H9 (cell line): ENCODE measurements around the gene PPFIA2. TPM values are rescaled to one million over a fixed set of nuclear protein-coding genes. Genes with fewer than 3 reads are reported as not detected.

Experiments used
- DNase-seq: peaks from one replicate; pipeline ENCODE4 v3.0.0-alpha.2; 2017
- H2AFZ ChIP-seq: one replicate; pipeline ENCODE4 v1.6.1; 2013; ENCODE audit warnings: mild to moderate bottlenecking, low read length, control low read depth, moderate library complexity
- H2AK5ac ChIP-seq: 2 replicates; pipeline ENCODE4 v1.6.1; 2013; ENCODE audit warnings: low read length, control low read depth, mixed read lengths; ENCODE audit not compliant: insufficient read length
- H2BK120ac ChIP-seq: one replicate; pipeline ENCODE4 v1.6.1; 2013; ENCODE audit warnings: low read depth, mild to moderate bottlenecking, low read length, control low read depth, inconsistent platforms; ENCODE audit not compliant: poor library complexity, severe bottlenecking
- H2BK12ac ChIP-seq: 2 replicates; pipeline ENCODE4 v1.6.1; 2013; ENCODE audit warnings: low read length, control low read depth, mixed read lengths, low read depth; ENCODE audit not compliant: insufficient read length
- H2BK15ac ChIP-seq: 2 replicates; pipeline ENCODE4 v1.6.1; 2013; ENCODE audit warnings: low read depth, low read length, control low read depth
- H2BK20ac ChIP-seq: one replicate; pipeline ENCODE4 v1.6.1; 2013; ENCODE audit warnings: low read depth, mild to moderate bottlenecking, low read length, control low read depth, inconsistent platforms; ENCODE audit not compliant: poor library complexity, severe bottlenecking
- H2BK5ac ChIP-seq: 2 replicates; pipeline ENCODE4 v1.6.1; 2013; ENCODE audit warnings: low read length, control low read depth, mixed read lengths; ENCODE audit not compliant: insufficient read length
- H3K14ac ChIP-seq: 2 replicates; pipeline ENCODE4 v1.6.1; 2013; ENCODE audit warnings: low read length, control low read depth; ENCODE audit not compliant: insufficient read depth
- H3K18ac ChIP-seq: 2 replicates; pipeline ENCODE4 v1.6.1; 2013; ENCODE audit warnings: low read depth, mild to moderate bottlenecking, mixed read lengths, low read length, control low read depth; ENCODE audit not compliant: insufficient read length
- H3K23ac ChIP-seq: 2 replicates; pipeline ENCODE4 v1.6.1; 2013; ENCODE audit warnings: low read length, control low read depth, mixed read lengths, low read depth; ENCODE audit not compliant: insufficient read length
- H3K23me2 ChIP-seq: 2 replicates; pipeline ENCODE4 v1.6.1; 2013; ENCODE audit warnings: low read depth, mild to moderate bottlenecking, mixed read lengths, low read length, control low read depth; ENCODE audit not compliant: insufficient read length, poor library complexity, severe bottlenecking
- H3K27ac ChIP-seq: 2 replicates; pipeline ENCODE4 v1.5.1; 2013; ENCODE audit warnings: low read length, control low read depth, mixed read lengths, low read depth; ENCODE audit not compliant: insufficient read length
- H3K27me3 ChIP-seq: 2 replicates; pipeline ENCODE4 v1.6.1; 2013; ENCODE audit warnings: low read length, control low read depth, inconsistent platforms; ENCODE audit not compliant: insufficient read depth
- H3K4ac ChIP-seq: 2 replicates; pipeline ENCODE4 v1.6.1; 2013; ENCODE audit warnings: low read depth, mild to moderate bottlenecking, control low read depth, inconsistent platforms, low read length, moderate library complexity
- H3K4me1 ChIP-seq: 2 replicates; pipeline ENCODE4 v1.6.1; 2013; ENCODE audit warnings: low read length, control low read depth, inconsistent platforms; ENCODE audit not compliant: insufficient read depth
- H3K4me2 ChIP-seq: 2 replicates; pipeline ENCODE4 v1.6.1; 2013; ENCODE audit warnings: low read length, control low read depth, mixed read lengths; ENCODE audit not compliant: insufficient read length, insufficient read depth
- H3K56ac ChIP-seq: 2 replicates; pipeline ENCODE4 v1.6.1; 2013; ENCODE audit warnings: low read depth, mild to moderate bottlenecking, mixed read lengths, low read length, control low read depth; ENCODE audit not compliant: insufficient read length
- H3K79me1 ChIP-seq: 2 replicates; pipeline ENCODE4 v1.6.1; 2013; ENCODE audit warnings: low read depth, mild to moderate bottlenecking, moderate library complexity, low read length, control low read depth, inconsistent platforms; ENCODE audit not compliant: insufficient read depth, poor library complexity, severe bottlenecking
- H3K79me2 ChIP-seq: 2 replicates; pipeline ENCODE4 v1.6.1; 2013; ENCODE audit warnings: low read length, control low read depth, inconsistent platforms; ENCODE audit not compliant: insufficient read depth
- H3K9ac ChIP-seq: 2 replicates; pipeline ENCODE4 v1.6.1; 2013; ENCODE audit warnings: low read length, control low read depth, mixed read lengths; ENCODE audit not compliant: insufficient read length; ENCODE audit errors: extremely low read depth
- H3K9me3 ChIP-seq: one replicate; pipeline ENCODE4 v1.6.1; 2013; ENCODE audit warnings: low read depth, low read length, inconsistent platforms; ENCODE audit not compliant: control insufficient read depth
- H3T11ph ChIP-seq: one replicate; pipeline ENCODE4 v1.6.1; 2013; ENCODE audit warnings: mild to moderate bottlenecking, low read length, control low read depth, inconsistent platforms
- H4K20me1 ChIP-seq: one replicate; pipeline ENCODE4 v1.6.1; 2013; ENCODE audit not compliant: control insufficient read depth, insufficient read length, insufficient read depth
- H4K5ac ChIP-seq: 2 replicates; pipeline ENCODE4 v1.6.1; 2013; ENCODE audit warnings: low read depth, mild to moderate bottlenecking, mixed read lengths, low read length, control low read depth; ENCODE audit not compliant: insufficient read length
- H4K8ac ChIP-seq: replicated peaks from 2 replicates; pipeline ENCODE4 v1.6.1; 2013; ENCODE audit warnings: low read length, control low read depth, mixed read lengths, low read depth; ENCODE audit not compliant: insufficient read length
- H4K91ac ChIP-seq: 2 replicates; pipeline ENCODE4 v1.6.1; 2013; ENCODE audit warnings: low read depth, mild to moderate bottlenecking, moderate library complexity, mixed read lengths, low read length, control low read depth; ENCODE audit not compliant: insufficient read length
- H3K27ac Mint-ChIP-seq, 3 experiments: 2 replicates in 2 of 3; 3 replicates in 1 of 3; pipeline ENCODE4 v1.8.0; 2020 to 2021; ENCODE audit warnings: mixed read lengths in 3 of 3, mild to moderate bottlenecking in 1 of 3, moderate library complexity in 1 of 3
- H3K27me3 Mint-ChIP-seq: 2 replicates; pipeline ENCODE4 v1.8.0; 2021; ENCODE audit warnings: low read depth, mild to moderate bottlenecking, moderate library complexity, mixed read lengths
- H3K36me3 Mint-ChIP-seq, 3 experiments: 2 replicates in 2 of 3; 3 replicates in 1 of 3; pipeline ENCODE4 v1.8.0; 2020 to 2021; ENCODE audit warnings: low read depth in 3 of 3, mixed read lengths in 3 of 3; ENCODE audit not compliant: insufficient read depth in 1 of 3
- H3K4me1 Mint-ChIP-seq, 2 experiments: 2 replicates each; pipeline ENCODE4 v1.8.0; 2020; ENCODE audit warnings: mixed read lengths in 2 of 2
- H3K4me3 Mint-ChIP-seq, 2 experiments: 2 replicates in 1 of 2; 3 replicates in 1 of 2; pipeline ENCODE4 v1.8.0; 2020 to 2021; ENCODE audit warnings: mild to moderate bottlenecking in 2 of 2, mixed read lengths in 2 of 2, moderate library complexity in 1 of 2
- H3K9me3 Mint-ChIP-seq, 2 experiments: 2 replicates in 1 of 2; 3 replicates in 1 of 2; pipeline ENCODE4 v1.8.0; 2020; ENCODE audit warnings: mild to moderate bottlenecking in 2 of 2, mixed read lengths in 2 of 2, moderate library complexity in 1 of 2
- WGBS: extraction: QIAGEN DNeasy Blood & Tissue Kit; methylation state at CpG from one replicate; pipeline ENCODE4 v1.1.7; 2013; ENCODE audit warnings: missing lambda C conversion rate, low lambda C conversion rate, mixed read lengths; ENCODE audit not compliant: insufficient read length; ENCODE audit errors: extremely low coverage; 5-methylcytosine and 5-hydroxymethylcytosine counted together
- total RNA-seq: library from RNA; stranded (reverse); gene quantifications from 2 replicates; pipeline ENCODE4 v1.2.1, GENCODE V29; 2021
- TF ChIP-seq, protein P1 (sequence below): fragments of 200-600 bp; sonication (generic); conservative IDR thresholded peaks from 3 replicates; pipeline ENCODE4 v1.8.0; 2021; ENCODE audit warnings: antibody characterized with exemption, mild to moderate bottlenecking

Gene PPFIA2
- total RNA-seq, 1 experiment from 2014 or later = 1.3 TPM

DNA sequence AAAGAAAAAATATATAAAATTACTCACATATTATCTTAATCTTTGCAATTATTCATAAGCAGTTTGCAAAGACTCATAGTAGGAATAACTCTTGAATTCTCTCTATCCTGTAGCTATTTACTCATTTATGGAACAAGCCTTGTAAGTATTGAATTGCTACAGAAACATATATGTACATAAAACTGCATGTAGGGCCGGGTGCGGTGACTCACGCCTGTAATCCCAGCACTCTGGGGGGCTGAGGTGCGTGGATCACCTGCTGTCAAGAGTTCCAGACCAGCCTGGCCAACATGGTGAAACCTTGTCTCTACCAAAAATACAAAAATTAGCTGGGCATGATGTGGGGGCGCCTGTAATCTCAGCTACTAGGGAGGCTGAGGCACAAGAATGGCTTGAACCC is 286.2 kb downstream of the PPFIA2 start:
- Histone ChIP-seq H2BK20ac (no peak overlapping the region), H2BK120ac (no peak overlapping the region), H3K79me1 (no peaks in the 10 kb centered on the region), H2BK15ac (no peak overlapping the region), H3K9me3 (no peaks in the 10 kb centered on the region), H3K79me2 (no peaks in the 10 kb centered on the region), H2BK5ac (no peak overlapping the region), H2BK12ac (no peak overlapping the region), H4K91ac (no peak overlapping the region), H3K23ac (no peak overlapping the region), H3K18ac (no peak overlapping the region), H3K4ac (no peak overlapping the region), H2AK5ac (no peak overlapping the region), H3K23me2 (no peaks in the 10 kb centered on the region), H3K4me1 (peaks cover 2% of the 10 kb centered on the region; the same call in 1 of the 2 replicates), H3K4me2 (no peak overlapping the region), H4K8ac (no peak overlapping the region), H4K5ac (no peak overlapping the region), H4K20me1 (no peaks in the 10 kb centered on the region), H3K27me3 (no peaks in the 10 kb centered on the region), H3K14ac (no peak overlapping the region), H2AFZ (no peak overlapping the region), H3K27ac (no peak overlapping the region), H3K9ac (no peak overlapping the region), H3K56ac (no peak overlapping the region), H3T11ph (no peak overlapping the region)
- TF ChIP-seq, protein P1, sequence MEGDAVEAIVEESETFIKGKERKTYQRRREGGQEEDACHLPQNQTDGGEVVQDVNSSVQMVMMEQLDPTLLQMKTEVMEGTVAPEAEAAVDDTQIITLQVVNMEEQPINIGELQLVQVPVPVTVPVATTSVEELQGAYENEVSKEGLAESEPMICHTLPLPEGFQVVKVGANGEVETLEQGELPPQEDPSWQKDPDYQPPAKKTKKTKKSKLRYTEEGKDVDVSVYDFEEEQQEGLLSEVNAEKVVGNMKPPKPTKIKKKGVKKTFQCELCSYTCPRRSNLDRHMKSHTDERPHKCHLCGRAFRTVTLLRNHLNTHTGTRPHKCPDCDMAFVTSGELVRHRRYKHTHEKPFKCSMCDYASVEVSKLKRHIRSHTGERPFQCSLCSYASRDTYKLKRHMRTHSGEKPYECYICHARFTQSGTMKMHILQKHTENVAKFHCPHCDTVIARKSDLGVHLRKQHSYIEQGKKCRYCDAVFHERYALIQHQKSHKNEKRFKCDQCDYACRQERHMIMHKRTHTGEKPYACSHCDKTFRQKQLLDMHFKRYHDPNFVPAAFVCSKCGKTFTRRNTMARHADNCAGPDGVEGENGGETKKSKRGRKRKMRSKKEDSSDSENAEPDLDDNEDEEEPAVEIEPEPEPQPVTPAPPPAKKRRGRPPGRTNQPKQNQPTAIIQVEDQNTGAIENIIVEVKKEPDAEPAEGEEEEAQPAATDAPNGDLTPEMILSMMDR = no peak
- no peaks in the 10 kb centered on the region for H3K36me3 Mint-ChIP-seq
- H3K27me3 Mint-ChIP-seq = no peaks in the 10 kb centered on the region; the same call in 1 of the 2 replicates
- H3K27ac Mint-ChIP-seq = no peak overlapping the region
- no peak for DNase-seq
- no peaks in the 10 kb centered on the region for H3K9me3 Mint-ChIP-seq
- no CpG with 5 or more reads among the region's 5 CpGs for WGBS
- no peak overlapping the region for H3K4me3 Mint-ChIP-seq
- peaks cover 3 to 4% of the 10 kb centered on the region in 2 experiments for H3K4me1 Mint-ChIP-seq
